VCaP (cell line): ENCODE results near the gene PBX3.

Experiments used
- H3K27ac ChIP-seq: fragments of 450-650 bp; 2 replicates; pipeline ENCODE4 v1.5.1; 2017
- CTCF ChIP-seq: fragments of 450-650 bp; conservative IDR thresholded peaks from 2 replicates; pipeline ENCODE4 v1.5.1; 2017; ENCODE audit warnings: mild to moderate bottlenecking, moderate library complexity

The PBX3 gene

GRCh38 chr9:125782718-125783117 lies 35.5 kb downstream of the PBX3 start:
- TF ChIP-seq CTCF = no peak
- no peak overlapping the region for H3K27ac ChIP-seq

- H3K27ac ChIP-seq = no peak overlapping the region
- no peak for TF ChIP-seq CTCF
Observed at GRCh38 chr9:125784286-125785049, 37.3 kb downstream of the PBX3 start.

- TF ChIP-seq CTCF = no peak
- H3K27ac ChIP-seq = no peak overlapping the region
Observed at GRCh38 chr9:125785248-125785751, 38.1 kb downstream of the PBX3 start.

- TF ChIP-seq CTCF = no peak
- H3K27ac ChIP-seq = no peak overlapping the region
Observed at GRCh38 chr9:125787715-125788114, 40.5 kb downstream of the PBX3 start.

GRCh38 chr9:125789196-125789595 lies 42.0 kb downstream of the PBX3 start:
- no peak for TF ChIP-seq CTCF
- no peak overlapping the region for H3K27ac ChIP-seq

GRCh38 chr9:125794708-125795107 lies 47.5 kb downstream of the PBX3 start:
- no peak overlapping the region for H3K27ac ChIP-seq
- no peak for TF ChIP-seq CTCF

GRCh38 chr9:125795970-125796596 lies 48.9 kb downstream of the PBX3 start:
- H3K27ac ChIP-seq = no peak overlapping the region

More at GRCh38 chr9:125795970-125796596, 48.9 kb downstream of the PBX3 start:
- TF ChIP-seq CTCF = no peak
